H1 (cell line): ENCODE measurements around the gene EPS8. TPM values are rescaled to one million over a fixed set of nuclear protein-coding genes. Genes with fewer than 3 reads are reported as not detected.

ENCODE experiments used
- EP300 ChIP-seq, 2 experiments: IDR thresholded peaks; 1 replicate in 1 of 2; 2 replicates in 1 of 2; pipeline ENCODE4 v1.6.1; 2011 to 2012; ENCODE audit warnings: low read depth in 2 of 2, low read length in 2 of 2, mild to moderate bottlenecking in 2 of 2, borderline replicate concordance in 1 of 2, inconsistent platforms in 1 of 2, moderate library complexity in 1 of 2
- KDM4A ChIP-seq: IDR thresholded peaks from one replicate; pipeline ENCODE4 v1.7.1; 2012; ENCODE audit warnings: low read depth, mild to moderate bottlenecking, moderate library complexity, low read length, inconsistent platforms; ENCODE audit not compliant: severe bottlenecking
- RAD21 ChIP-seq, 2 experiments: IDR thresholded peaks in 1 of 2; conservative IDR thresholded peaks in 1 of 2; 2 replicates each; pipeline ENCODE4 v1.6.1; 2011; ENCODE audit warnings: low read depth in 2 of 2, low read length in 2 of 2, improper control_type of control experiment in 1 of 2, inconsistent platforms in 1 of 2, mild to moderate bottlenecking in 1 of 2, moderate library complexity in 1 of 2
- TAF7 ChIP-seq: optimal IDR thresholded peaks from 2 replicates; pipeline ENCODE3; 2011; ENCODE audit warnings: low read depth, mild to moderate bottlenecking, inconsistent platforms, low read length, moderate library complexity, borderline replicate concordance
- polyA plus RNA-seq, 7 experiments: library from polyadenylated mRNA; depleted of rRNA in 3 of 7; stranded (reverse) in 5 of 7; unstranded in 2 of 7; fragments of >200 nt in 5 of 7; fragments of 200-250 nt in 2 of 7; gene quantifications; 1 replicate in 5 of 7; 2 replicates in 1 of 7; 4 replicates in 1 of 7; pipeline versions ENCODE4 v1.2.1 to v1.2.3, GENCODE V29; 2011 to 2013; ENCODE audit warnings: missing spikeins in 2 of 7, mixed read lengths in 2 of 7
- total RNA-seq: library from RNA; stranded (reverse); fragmentation: NEBNext Ultra II Directional; extraction: Animal tissue kit (Norgen Biotek cat#: 25700); gene quantifications from 2 replicates; pipeline ENCODE4 v1.2.1, GENCODE V29; 2021

The EPS8 gene
- total and polyA plus RNA-seq, 2 of the 8 experiments (the other 6 are each of a cell fraction or from before 2014, with no cell fraction given) = 3.0 to 4.6 TPM

DNA sequence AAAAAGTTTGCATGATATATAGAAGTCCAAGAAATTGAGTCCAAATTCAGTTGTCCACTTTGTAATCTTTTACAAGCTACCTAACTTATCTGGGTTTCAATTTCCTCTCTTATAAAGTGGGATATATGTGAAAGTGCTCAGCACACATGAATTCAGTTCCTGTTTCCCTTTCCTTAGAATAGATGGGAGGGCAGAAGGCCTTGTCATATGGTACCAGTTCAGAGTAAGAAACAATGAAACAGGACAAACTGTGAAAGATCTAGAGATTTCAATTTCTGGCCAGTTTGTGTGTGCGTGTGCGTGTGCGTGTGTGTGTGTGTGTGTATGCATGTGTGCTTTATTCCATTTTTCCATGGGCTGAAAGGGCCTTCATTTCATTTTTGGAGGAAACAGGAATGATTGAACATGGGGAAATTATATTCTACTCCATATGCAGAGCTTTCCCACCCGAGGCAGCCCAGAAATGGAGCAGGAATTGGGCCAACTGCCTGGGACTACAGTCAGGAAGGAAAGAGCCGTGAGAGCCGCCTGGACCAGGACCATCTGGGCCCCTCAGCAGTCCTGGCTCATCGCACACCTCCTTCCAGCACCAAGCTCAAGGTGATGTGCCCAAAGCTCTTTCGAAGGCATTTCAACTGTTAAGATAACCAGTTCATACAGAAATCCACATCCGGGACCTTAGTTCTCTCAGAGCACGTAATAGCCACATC, 183.2 kb downstream of the EPS8 start (continued):
- no peak for TF ChIP-seq TAF7
- no peak for TF ChIP-seq RAD21 (IDR thresholded peaks at IDR 0.05 in 1 of 2, conservative IDR thresholded peaks at IDR 0.05 in 1 of 2; ENCODE audit: low read depth in 2 of 2, low read length in 2 of 2)
- TF ChIP-seq KDM4A = no peak
- no peak for TF ChIP-seq EP300 (IDR thresholded peaks at IDR 0.05; ENCODE audit: borderline replicate concordance in 1 of 2, low read depth in 2 of 2, low read length in 2 of 2)
